PFSK-1 (cell line): ENCODE results near the gene ELP5.
A peak's percentile ranks its signal among the peaks of the same experiment; 100 is the strongest.

ENCODE experiments used
- FOXP2 ChIP-seq: optimal IDR thresholded peaks from 2 replicates; pipeline ENCODE3; 2011; ENCODE audit warnings: borderline replicate concordance, control low read depth, inconsistent platforms; ENCODE audit not compliant: insufficient read depth; ENCODE audit errors: extremely low read length, extremely low read depth
- POLR2AphosphoS5 ChIP-seq: IDR thresholded peaks from 2 replicates; pipeline ENCODE4 v1.6.1; 2012; ENCODE audit warnings: low read depth, mild to moderate bottlenecking, control low read depth, low read length, moderate library complexity
- SIN3A ChIP-seq: IDR thresholded peaks from 2 replicates; pipeline ENCODE4 v1.6.1; 2012; ENCODE audit warnings: mild to moderate bottlenecking, low read length, moderate library complexity, borderline replicate concordance; ENCODE audit not compliant: insufficient read depth
- TAF1 ChIP-seq: IDR thresholded peaks from 2 replicates; pipeline ENCODE4 v1.6.1; 2012; ENCODE audit warnings: low read length, control low read depth, borderline replicate concordance; ENCODE audit not compliant: insufficient read depth
- TF ChIP-seq, protein P1 (sequence below), 2 experiments: IDR thresholded peaks; 2 replicates each; pipeline versions ENCODE4 v1.6.1 to v1.8.0; 2011 to 2012; ENCODE audit warnings: low read depth in 2 of 2, low read length in 2 of 2, control low read depth in 1 of 2, inconsistent platforms in 1 of 2, mild to moderate bottlenecking in 1 of 2, moderate library complexity in 1 of 2; ENCODE audit not compliant: insufficient read depth in 1 of 2

ELP5 gene

DNA sequence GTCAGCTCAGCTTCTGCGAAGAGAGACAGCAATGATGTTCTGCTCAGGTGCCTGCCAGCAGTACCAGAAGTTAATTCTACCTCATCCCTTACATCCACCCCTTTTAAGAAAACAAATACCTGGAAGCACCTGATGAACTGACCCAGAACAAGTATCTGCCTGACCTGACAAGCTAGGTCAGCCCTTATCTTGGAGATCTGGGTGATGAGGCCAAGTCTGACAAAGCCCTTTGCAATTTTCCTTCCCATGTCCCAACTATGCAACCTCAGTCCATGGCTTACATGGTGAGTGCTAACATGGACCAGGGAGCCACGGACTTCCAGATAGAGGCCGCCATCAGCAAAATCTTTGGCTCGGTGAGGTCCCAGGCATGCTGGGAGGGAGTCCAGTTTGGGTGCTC is 28.6 kb upstream of the ELP5 start:
- TF ChIP-seq, protein P1, sequence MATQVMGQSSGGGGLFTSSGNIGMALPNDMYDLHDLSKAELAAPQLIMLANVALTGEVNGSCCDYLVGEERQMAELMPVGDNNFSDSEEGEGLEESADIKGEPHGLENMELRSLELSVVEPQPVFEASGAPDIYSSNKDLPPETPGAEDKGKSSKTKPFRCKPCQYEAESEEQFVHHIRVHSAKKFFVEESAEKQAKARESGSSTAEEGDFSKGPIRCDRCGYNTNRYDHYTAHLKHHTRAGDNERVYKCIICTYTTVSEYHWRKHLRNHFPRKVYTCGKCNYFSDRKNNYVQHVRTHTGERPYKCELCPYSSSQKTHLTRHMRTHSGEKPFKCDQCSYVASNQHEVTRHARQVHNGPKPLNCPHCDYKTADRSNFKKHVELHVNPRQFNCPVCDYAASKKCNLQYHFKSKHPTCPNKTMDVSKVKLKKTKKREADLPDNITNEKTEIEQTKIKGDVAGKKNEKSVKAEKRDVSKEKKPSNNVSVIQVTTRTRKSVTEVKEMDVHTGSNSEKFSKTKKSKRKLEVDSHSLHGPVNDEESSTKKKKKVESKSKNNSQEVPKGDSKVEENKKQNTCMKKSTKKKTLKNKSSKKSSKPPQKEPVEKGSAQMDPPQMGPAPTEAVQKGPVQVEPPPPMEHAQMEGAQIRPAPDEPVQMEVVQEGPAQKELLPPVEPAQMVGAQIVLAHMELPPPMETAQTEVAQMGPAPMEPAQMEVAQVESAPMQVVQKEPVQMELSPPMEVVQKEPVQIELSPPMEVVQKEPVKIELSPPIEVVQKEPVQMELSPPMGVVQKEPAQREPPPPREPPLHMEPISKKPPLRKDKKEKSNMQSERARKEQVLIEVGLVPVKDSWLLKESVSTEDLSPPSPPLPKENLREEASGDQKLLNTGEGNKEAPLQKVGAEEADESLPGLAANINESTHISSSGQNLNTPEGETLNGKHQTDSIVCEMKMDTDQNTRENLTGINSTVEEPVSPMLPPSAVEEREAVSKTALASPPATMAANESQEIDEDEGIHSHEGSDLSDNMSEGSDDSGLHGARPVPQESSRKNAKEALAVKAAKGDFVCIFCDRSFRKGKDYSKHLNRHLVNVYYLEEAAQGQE (IDR thresholded peaks at IDR 0.05; ENCODE audit: insufficient read depth in 1 of 2, low read depth in 2 of 2, low read length in 2 of 2), result no peak
- TF ChIP-seq FOXP2 (no peak), SIN3A (no peak), TAF1 (no peak)

GRCh38 chr17:7224110-7224509 is 27.9 kb upstream of the ELP5 start:
- no peak for TF ChIP-seq FOXP2
- no peak for TF ChIP-seq SIN3A
- no peak for TF ChIP-seq TAF1
- no peak; the same call in 1 of the 2 replicates for TF ChIP-seq POLR2AphosphoS5
- TF ChIP-seq, protein P1 (IDR thresholded peaks at IDR 0.05; ENCODE audit: insufficient read depth in 1 of 2, low read depth in 2 of 2, low read length in 2 of 2), result no peak

- TF ChIP-seq, protein P1 (IDR thresholded peaks at IDR 0.05; ENCODE audit: insufficient read depth in 1 of 2, low read depth in 2 of 2, low read length in 2 of 2), result no peak
- TF ChIP-seq TAF1 (no peak), POLR2AphosphoS5 (no peak; the same call in 1 of the 2 replicates), FOXP2 (no peak), SIN3A (no peak)
Measured at GRCh38 chr17:7224661-7225111, 27.3 kb upstream of the ELP5 start.

- no peak for TF ChIP-seq FOXP2
- TF ChIP-seq SIN3A, result no peak
- TF ChIP-seq, protein P1 (IDR thresholded peaks at IDR 0.05; ENCODE audit: insufficient read depth in 1 of 2, low read depth in 2 of 2, low read length in 2 of 2), result no peak
- peak; percentile 49; the same call in 1 of the 2 replicates for TF ChIP-seq POLR2AphosphoS5
- TF ChIP-seq TAF1, result no peak
Measured at GRCh38 chr17:7225711-7226331, 26.2 kb upstream of the ELP5 start.
